ENCODE data around the gene CNTN4.

DNA sequence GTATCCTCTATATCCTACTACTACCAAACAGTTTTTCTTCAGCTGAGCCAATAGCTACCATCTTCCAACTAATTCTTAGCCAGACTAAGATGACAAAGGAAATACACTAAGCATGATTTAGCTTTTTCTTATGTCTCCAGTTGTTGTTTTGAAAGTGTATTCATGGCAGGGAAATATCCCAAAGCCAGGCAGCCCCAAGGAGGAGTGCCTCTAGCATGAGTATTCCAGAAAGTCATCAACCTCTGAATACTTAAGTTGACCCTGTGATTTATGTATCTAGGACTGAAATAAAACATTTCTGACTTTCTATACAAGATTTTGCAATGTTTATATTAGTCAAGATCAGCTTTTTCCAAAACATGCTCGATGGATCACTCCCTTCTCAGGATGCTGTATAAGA lies 562.4 kb downstream of the CNTN4 start:
- TF ChIP-seq, protein P1, sequence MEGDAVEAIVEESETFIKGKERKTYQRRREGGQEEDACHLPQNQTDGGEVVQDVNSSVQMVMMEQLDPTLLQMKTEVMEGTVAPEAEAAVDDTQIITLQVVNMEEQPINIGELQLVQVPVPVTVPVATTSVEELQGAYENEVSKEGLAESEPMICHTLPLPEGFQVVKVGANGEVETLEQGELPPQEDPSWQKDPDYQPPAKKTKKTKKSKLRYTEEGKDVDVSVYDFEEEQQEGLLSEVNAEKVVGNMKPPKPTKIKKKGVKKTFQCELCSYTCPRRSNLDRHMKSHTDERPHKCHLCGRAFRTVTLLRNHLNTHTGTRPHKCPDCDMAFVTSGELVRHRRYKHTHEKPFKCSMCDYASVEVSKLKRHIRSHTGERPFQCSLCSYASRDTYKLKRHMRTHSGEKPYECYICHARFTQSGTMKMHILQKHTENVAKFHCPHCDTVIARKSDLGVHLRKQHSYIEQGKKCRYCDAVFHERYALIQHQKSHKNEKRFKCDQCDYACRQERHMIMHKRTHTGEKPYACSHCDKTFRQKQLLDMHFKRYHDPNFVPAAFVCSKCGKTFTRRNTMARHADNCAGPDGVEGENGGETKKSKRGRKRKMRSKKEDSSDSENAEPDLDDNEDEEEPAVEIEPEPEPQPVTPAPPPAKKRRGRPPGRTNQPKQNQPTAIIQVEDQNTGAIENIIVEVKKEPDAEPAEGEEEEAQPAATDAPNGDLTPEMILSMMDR (IDR thresholded peaks at IDR 0.05; ENCODE audit: low read depth, low read length), result no peak
- no peak for TF ChIP-seq EZH2phosphoT487 (IDR thresholded peaks at IDR 0.05; ENCODE audit: low read depth)

All from OCI-LY3 (cell line).